ENCODE results near the gene ZNF512B. TPM values are rescaled to one million over a fixed set of nuclear protein-coding genes. Genes with fewer than 3 reads are reported as not detected.
A peak's percentile ranks its signal among the peaks of the same experiment; 100 is the strongest.

Gene ZNF512B
- total and polyA plus RNA-seq, 7 donors, result 3.3 to 14.4 (median 10.0) TPM

- Histone ChIP-seq H3K4me1 (peaks cover 18% of the 10 kb centered on the region), H3K27ac (peak within 1 kb of the TSS; percentile 89), H3K36me3 (ENCODE audit: insufficient read depth in 1 of 2, low read depth in 1 of 2) (peaks cover 2 to 33% of the 10 kb centered on the region in 2 donors), H3K4me3 (peak within 1 kb of the TSS; percentile 99), H3K9me3 (no peaks in the 10 kb centered on the region), H3K27me3 (ENCODE audit: insufficient read depth in 3 of 3, low read length in 2 of 3) (peaks cover 0 to 3% (median 0%) of the 10 kb centered on the region in 3 donors)
- intact Hi-C loops (cut with DNase I), result loop anchor here in 1 of 2 donors (2.0 kb wide), 1 partner anchor 78 kb away; no protein-coding TSS in a partner anchor
- ATAC-seq (peak; percentile 91 to 96 (median 92)), DNase-seq (peak; percentile 96 to 98)
- 1% methylated on average over 69 to 75 of the region's 75 CpGs for WGBS, 3 donors
- peak; percentile 82 for TF ChIP-seq CTCF (IDR thresholded peaks at IDR 0.05)
Measured at GRCh38 chr20:63980806-63981728, 11.3 kb upstream of the ZNF512B start, which contains the start of gene PRPF6. Gene PRPF6, plus strand, starts transcription at chr20:63981132. Its CDS starts 114 bp downstream, at chr20:63981246.

GRCh38 chr20:63980317-63980805 is 10.6 kb upstream of the ZNF512B start:
- intact Hi-C loops (cut with DNase I), result loop anchor here in 1 of 2 donors (2.0 kb wide), 1 partner anchor 78 kb away; no protein-coding TSS in a partner anchor
- Histone ChIP-seq H3K4me3 (peak overlapping the region; percentile 99), H3K9me3 (no peaks in the 10 kb centered on the region), H3K27me3 (ENCODE audit: insufficient read depth in 3 of 3, low read length in 2 of 3) (peaks cover 0 to 3% (median 0%) of the 10 kb centered on the region in 3 donors), H3K4me1 (peaks cover 18% of the 10 kb centered on the region), H3K36me3 (ENCODE audit: insufficient read depth in 1 of 2, low read depth in 1 of 2) (peaks cover 2 to 26% of the 10 kb centered on the region in 2 donors), H3K27ac (peak overlapping the region; percentile 89)
- DNase-seq, result no peak
- WGBS, 3 donors, result 75 to 78% (median 78%) methylated on average over 15 of the region's 15 CpGs
- no peak for TF ChIP-seq CTCF (IDR thresholded peaks at IDR 0.05)
- peak; percentile 33 to 57 (median 37) for ATAC-seq

- intact Hi-C loops (cut with DNase I), result loop anchor here in 1 of 2 donors (2.0 kb wide), 1 partner anchor 79 kb away; no protein-coding TSS in a partner anchor
- H3K27me3 ChIP-seq (ENCODE audit: insufficient read depth in 3 of 3, low read length in 2 of 3), result peaks cover 0 to 3% (median 0%) of the 10 kb centered on the region in 3 donors
- peaks cover 18% of the 10 kb centered on the region for H3K4me1 ChIP-seq
- H3K9me3 ChIP-seq, result no peaks in the 10 kb centered on the region
- peaks cover 2 to 20% of the 10 kb centered on the region in 2 donors for H3K36me3 ChIP-seq (ENCODE audit: insufficient read depth in 1 of 2, low read depth in 1 of 2)
- peak in 1 of 2 donors; percentile 69 for DNase-seq
- 5 to 10% (median 8%) methylated on average over 40 to 52 of the region's 52 CpGs for WGBS, 3 donors
- TF ChIP-seq CTCF (IDR thresholded peaks at IDR 0.05), result no peak
- ATAC-seq, result peak in 2 of 4 donors; percentile 2 to 15
- peak within 1 kb of the TSS; percentile 99 for H3K4me3 ChIP-seq
- peak within 1 kb of the TSS; percentile 89 for H3K27ac ChIP-seq
Measured at GRCh38 chr20:63979557-63980316, 10.0 kb upstream of the ZNF512B start, which contains the start of gene SAMD10. Gene SAMD10, minus strand, starts transcription at chr20:63979642. Its CDS starts 175 bp downstream, at chr20:63979467.

- Histone ChIP-seq H3K27me3 (ENCODE audit: insufficient read depth in 3 of 3, low read length in 2 of 3) (peaks cover 0 to 3% (median 0%) of the 10 kb centered on the region in 3 donors), H3K9me3 (no peaks in the 10 kb centered on the region), H3K4me1 (peaks cover 18% of the 10 kb centered on the region), H3K27ac (peak overlapping the region; percentile 44), H3K4me3 (peak overlapping the region; percentile 62), H3K36me3 (ENCODE audit: insufficient read depth in 1 of 2, low read depth in 1 of 2) (peaks cover 2 to 14% of the 10 kb centered on the region in 2 donors)
- WGBS, 3 donors, result 0 to 1% (median 1%) methylated on average over 21 to 47 of the region's 47 CpGs
- no peak for TF ChIP-seq CTCF (IDR thresholded peaks at IDR 0.05)
- DNase-seq (no peak), ATAC-seq (no peak)
- intact Hi-C loops (cut with DNase I), result no loop called here
Measured at GRCh38 chr20:63979229-63979556, 9.5 kb upstream of the ZNF512B start.
